Left forelimb (tissue), 1 donor: Measurements from ENCODE around the gene JPH4.

Experiments
- DNase-seq: peaks from one replicate; pipeline ENCODE4 v3.0.0-alpha.2; 2018; ENCODE audit warnings: low spot score

Gene JPH4

DNA sequence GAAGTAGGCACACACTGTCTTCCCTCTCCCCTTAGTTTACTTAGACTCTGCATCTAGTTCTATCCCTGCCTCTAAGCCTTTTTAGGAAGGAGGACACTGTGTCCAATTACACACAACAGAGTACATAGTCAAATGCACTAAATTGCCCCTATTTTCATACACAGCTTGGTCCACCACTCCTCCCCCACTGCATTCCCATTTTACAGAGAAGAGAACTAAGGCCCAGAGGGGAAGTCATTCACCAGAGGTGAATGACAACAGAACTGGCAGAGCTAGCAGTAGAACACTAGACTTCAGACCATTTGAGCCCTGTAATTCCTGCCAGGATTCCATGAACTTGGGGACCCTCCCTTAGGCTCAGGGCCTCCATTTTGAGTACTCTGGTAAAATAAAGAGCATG, 1.1 kb upstream of the JPH4 start:
- DNase-seq = no peak

DNA sequence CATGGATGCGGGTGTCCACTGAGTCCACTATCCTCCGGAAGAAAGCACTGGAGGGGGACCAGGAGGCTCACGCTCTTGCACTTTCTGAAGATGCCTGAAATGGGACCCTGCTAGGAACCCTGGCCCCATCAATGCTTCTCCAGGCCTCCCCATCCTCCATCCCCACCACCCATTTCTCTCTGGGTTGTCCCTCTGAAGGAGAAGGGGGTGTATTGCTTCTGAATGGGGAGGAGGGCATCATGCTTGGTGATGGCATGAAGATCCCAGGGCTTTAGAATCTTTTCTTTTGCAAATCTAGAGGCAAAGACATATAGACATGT, 681 bp upstream of the JPH4 start:
- DNase-seq = no peak

DNA sequence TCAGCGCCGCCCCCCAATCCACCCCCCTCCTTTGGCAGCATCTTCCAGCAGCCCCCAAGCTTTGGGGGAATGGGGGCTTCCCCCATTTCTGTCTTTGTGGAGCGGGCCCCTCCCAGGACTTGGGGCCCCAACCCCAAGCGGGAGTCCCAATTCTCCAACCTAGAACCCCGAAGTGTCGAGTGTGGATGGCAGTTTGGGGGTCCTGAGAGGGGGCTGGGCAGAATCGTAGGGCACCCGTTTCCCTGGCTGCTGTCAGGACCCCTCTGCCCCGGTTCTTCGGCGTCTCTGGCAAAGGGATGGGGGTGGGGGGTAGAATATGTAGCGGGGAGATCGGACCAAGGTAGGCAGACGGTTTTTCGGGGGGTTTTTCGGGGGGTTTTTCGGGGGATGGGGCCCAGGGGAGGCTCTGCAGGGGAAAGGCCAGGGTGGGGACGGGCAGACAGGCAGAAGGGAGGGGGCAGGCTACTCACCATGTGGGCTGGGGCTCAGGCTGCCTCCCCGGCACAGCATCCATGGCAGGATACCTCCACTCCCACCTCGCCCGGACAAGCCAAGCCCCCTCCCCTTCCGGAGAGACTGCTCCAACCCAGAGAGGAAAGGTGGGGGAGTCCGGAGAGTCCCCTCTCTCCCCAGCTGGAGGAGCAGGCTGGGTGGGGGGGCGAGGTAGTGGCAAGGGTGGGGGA, 739 bp downstream of the JPH4 start:
- DNase-seq = no peak

DNA sequence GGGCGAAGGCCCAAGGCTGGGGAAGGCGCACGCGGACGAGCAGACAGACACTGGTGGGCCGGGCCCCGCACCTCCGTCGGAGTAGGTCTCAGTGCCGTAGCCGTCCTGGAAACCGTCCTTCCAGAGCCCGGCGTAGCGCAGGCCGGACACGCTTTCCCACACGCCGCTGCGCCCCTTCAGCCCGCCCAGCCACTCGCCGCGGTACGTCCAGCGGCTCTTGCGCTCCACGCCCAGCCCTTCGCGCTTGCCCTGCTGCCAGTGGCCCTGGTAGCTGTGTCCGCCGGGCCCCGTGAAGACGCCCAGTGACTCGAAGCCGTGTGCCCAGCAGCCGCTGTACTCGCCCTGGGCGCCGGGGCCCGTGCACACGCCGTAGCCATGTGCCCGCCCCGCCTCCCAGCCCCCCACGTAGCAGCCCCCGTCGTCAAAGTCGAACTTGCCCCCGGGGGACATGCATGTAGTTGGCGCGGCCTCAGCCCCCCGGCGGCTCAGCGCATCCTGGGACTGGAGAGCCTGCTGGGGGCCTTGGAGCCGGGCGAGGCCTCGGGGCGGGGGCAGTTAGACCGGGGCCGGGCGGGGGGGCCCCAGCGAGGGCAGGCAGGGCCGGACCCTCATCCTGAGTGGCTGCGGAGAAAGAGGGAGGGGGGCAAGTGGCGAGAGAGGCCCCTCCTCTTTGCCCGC, 1.4 kb downstream of the JPH4 start:
- DNase-seq = no peak

DNA sequence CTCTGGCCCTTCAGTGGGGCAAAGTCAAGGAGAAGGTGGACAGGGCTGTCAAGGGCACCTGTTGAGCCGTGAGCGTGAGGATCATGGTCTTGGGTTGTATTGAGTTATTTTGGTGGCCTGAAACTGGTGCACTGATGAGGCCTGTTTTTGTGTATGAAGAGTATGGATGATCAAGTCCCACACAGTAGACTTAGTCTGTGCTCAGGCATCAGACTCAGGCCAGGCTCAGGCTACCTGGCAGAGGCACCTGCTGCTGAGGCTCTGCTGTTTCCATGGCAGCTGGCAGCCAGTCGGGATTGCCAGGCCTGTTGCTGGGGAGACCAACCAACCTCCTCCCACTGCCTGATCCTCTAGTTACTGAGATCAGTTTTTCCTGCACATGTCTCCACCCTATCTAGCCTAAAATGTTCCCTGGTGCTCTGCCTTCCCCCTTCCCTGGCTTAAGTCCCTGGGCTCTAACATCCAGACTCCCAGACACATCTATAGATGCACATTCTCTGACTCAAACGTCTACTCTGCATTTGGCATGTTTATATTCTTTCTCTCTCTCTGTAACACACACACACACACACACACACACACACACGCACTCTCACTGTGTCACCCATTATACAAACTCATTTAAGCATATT, 5.1 kb downstream of the JPH4 start:
- DNase-seq = peak; percentile 31

DNA sequence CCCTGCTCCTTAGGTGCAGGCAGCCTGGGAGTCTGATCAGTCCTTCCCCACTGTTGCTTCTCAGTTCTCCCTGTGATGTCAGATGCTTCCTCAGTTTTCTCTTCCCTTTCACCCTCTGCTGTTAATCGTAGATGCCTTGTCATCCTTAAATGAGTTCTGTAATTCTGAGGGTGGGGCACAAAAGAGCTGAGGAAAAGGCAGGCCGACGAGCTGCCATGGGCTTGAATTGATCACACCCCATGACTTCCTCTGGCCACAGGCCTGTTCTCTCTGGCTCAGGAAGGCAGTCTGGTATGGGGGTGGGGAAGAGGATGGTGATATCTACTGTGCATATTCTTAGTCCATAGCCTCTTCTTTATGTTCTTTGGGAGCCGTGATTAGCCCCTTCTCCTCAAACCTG, 5.8 kb downstream of the JPH4 start:
- DNase-seq = peak; percentile 46

DNA sequence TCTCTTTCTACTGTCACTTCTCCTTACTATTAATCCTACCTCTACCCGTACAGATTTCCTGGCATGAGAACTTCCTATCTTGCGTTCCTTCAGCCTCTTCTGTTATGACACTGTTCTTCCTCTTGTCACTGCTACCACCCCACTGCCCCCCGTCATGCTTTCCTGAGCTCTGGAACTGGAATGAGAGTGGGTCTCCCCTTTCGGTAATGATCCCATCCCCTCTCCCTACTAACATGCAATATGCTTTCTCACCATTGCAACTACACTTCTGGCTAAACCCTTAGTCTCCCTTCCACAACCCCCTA, 6.1 kb downstream of the JPH4 start:
- peak; percentile 23 for DNase-seq

DNA sequence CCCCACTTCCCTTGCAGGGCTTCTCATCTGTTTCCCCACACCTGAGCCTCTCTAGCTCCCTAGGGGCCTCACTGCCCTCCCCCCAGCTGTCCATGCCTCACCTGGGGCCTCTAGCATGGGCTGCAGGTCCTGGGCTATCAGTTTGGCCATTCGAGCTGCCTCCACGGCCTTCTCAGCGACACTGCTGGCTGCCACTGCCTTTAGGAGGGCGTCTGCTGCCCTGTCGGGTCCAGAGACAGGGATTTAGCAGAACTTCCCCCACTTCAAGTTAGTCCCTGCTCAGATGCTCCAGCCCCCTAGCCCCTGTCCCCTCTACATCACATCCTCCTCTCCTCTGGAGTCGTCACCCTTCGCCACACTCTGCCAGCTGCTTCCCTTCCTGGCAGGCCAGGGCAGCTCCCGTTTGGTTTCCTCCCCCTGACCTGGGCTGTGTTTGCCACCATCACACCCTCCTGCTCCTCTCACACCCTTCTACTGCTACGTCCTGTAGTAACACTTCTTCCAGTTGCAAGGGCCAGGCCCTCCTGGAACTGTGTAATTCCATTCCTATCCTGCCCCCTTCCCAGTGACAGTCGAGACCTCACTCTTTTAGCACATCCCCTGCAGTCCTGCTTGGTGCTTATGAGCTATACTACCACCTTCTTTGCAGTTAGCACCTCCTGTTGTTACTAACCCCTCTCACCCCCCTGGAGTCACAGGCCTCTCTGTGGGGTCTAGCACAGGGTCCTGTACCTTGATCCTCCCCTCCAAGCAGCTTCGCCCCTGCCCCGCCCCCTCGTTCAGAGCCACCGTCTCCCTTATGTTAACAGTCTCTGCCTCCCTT, 6.7 kb downstream of the JPH4 start:
- DNase-seq = peak; percentile 59

DNA sequence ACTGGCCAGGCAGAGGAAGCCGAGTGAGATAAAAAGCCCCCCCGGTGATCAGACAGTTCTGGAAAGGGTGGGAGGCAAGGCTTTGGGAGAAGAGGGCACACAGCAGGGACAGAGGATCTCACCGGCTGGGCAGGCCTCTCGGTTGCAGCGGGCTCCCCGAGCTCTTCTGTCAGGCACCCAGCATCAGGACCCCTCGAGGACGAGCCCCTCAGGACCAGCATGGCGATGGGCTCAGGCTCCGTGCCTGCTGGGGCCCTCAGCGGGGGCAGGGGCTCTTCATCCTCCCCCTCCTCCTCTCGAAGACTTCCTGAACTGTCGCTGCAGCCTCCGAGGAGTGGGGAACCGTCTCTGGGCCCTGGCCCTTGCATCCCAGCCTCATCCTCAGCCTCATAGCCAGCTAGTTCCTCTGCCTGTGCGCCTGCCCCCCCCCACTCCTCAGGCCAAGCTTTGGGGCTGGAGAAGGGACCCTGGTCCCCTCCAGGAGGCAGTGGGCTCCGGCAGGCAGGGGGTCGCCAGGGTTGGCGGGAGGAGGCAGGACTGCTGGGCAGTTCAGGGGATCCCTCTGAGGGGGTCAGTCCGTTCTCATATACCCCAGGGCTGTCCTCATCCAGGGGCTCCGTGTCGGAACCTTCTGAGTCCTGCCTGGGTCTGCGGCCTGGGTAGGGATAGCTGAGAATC, 7.6 kb downstream of the JPH4 start:
- DNase-seq = peak; percentile 60

DNA sequence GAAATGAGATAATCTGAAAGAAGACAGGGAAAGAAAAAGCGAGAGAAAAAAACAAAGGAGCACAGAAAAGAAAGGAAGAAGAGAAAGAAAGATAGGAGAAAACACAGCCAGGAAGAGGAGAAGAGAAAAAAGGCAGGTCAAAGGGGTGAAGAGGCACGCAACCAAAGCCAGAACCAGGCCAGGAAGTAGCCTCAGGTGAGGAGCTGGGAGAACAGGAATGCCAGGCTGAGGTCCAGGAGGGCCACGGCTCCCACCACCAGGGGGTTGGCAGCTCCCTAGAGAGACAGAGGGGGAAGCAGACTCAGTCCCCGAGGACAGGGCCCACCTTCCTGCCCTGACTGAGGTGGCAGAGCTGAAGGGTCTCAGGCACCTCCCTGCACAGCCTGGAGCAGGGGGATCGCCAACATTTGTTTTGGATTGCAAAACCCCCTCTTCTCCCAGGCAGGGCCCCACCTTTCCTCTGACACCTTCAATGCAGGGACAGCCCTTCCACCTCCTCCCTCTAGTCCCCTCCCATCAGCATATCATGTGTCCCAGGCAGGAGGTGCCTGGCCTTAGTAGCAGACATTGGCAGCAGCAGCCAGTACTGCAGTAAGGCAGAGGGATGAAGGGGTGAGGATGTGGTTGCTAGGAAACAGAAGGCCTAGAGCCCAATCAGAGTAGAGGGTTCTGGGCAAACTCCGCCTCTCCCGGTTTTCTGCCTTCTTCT, 9.0 kb downstream of the JPH4 start:
- no peak for DNase-seq

DNA sequence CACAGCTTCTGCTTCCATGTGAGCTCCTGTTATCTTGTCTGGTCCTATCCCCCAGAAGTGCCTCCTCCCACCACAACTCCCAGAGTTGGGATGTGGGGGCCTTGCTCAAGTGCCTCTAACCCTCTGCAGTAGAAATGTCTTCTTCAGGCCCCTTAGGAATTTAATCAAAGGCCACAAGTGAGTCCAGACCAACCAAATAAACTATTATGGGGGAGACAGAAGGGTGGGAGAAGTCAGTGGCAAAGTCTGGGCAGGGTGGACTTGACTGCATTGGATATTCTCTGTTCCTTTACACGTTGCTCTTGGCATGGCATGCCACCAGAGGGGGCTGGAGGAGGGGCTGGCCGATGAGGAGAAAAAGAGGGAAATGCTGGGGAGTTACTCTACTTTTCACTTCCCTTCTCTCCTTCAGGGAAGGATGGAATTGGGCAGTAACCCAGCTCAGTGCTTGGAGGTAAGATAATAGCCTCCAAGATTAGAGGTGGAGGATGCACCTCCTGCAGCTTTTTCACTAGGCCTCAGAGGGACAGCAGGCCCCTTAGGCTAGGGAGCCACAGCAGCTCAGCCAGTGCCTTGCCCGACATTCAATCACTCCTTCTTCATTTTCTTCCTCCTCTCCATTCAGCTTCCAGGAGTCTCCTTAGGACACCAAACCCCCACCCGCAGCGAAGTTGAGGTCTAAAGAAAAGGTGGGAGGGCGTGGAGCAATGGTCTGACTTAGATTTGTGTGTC, 9.8 kb downstream of the JPH4 start:
- DNase-seq = no peak

DNA sequence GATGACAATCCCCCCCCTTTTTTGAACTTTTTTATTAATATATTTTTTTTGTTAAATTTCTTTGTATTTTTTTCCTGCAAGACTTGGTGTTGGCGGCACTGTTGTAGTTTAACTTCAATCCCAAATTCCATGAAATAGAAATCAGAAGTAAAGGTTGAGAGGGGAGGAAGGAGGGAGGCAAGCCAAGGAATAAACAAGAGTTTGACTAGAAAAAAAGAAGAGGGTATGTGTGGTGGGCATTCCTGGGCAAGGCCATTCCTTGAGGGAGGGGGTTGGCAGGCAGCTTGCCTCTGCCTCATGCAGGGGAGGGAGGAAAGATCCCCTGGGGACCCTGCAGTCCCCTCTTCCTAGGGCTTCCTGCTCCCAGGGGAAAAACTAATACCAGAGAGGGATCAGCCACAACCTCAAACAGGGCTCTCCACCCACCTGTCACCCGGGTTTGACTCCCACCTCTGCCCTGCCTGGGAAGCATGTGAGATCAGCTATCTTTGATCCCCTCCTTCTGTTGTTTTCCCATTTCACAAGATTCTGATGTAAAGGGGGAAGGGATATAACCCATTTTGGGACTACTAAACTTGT, 10.5 kb downstream of the JPH4 start:
- DNase-seq = no peak

DNA sequence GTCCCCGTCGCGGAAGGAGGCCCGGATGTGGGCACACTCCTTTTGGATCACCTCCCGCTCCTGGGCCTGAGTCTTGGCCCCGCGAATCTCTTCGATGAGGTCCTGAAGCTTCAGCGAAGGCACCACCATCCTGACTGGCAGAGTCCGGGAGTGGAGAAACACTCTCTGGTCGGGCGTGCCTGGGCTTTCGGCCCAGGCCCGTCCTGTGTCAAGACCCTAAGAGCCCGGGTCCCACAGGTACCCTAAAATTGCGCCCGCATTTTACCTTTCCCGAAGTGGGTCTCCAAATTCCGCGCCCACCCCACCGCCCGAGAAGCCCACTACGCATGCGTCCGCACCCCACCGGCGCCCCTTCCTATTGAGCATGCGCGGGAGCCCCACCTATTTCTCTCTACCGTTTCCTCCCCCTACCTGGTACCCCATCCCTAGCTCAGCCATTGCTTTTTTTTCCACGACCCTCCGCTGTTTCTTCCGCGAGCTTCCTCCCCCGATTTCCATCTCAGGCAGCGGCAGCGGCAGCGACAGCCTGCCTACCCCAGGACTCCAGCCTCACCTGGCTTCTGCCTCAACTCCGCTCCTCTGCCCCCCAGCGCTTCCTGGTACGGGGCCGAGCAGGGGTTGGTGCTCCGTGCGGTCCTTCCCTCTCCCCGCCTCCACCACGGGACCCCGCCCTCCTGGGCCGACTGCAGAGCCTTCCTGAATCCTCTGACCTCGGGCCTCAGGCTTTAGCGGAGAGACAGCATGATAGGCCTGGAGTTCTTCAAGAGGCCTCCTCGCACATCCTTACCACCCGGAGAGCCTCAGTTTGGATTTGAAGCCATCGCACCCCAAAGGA, 11.2 kb downstream of the JPH4 start, which contains the start of gene AP1G2:
Gene AP1G2, minus strand, starts transcription at position 606 of the 835 bp plus-strand sequence. Its CDS starts 477 bp downstream, at position 129.
- DNase-seq = peak; percentile 86

DNA sequence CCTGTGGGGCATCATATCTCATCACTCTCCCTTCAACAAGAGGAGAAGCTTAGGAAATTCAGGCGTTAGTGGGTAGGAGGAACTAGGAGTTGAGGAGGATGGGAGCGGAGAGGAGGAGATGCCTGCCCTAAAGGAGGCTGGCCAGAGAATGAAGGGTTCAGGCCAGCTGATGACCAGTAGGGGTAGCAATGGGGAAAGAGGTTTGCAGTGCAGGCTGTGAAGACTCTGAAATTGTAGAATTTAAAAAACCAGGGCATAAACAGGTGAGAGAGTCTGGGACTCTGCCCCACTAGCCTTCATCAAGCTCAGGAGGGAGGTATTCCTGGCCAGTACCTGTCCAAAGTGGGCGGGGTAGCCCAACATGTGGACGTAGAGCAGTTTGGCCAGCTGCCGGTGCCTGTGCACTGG, 11.8 kb downstream of the JPH4 start:
- DNase-seq = no peak

DNA sequence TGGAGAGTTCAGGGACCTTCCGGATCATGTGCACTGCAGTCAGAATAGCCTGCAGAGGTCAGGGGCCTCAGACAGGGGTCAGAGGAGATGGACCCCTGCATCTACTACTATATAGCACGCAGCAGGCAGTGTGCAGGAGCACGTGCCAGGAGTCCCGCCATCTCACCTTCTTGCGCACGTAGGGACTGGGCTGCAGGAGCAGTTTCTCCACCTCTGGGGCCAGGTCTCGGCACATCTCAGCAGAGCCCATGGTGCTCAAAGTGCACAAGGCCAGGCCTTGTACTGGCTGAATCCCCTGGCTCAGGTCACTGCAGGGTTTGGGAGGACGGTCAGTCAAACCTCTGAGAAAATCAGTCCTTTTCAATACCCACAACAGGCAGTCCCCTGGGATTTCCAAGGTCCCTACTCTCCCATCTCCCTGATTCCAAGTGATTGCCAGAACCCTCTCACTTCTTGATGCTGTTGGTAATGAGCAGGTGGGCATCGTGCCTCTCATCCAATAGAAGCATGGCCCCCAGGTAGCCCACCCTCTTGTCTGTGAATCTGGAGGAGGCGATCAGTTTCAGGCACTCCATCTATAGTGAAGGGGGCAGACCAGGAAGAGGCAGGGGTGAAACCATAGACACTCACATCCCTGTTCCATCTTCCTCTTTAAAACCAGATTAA, 12.3 kb downstream of the JPH4 start:
- DNase-seq = no peak

DNA sequence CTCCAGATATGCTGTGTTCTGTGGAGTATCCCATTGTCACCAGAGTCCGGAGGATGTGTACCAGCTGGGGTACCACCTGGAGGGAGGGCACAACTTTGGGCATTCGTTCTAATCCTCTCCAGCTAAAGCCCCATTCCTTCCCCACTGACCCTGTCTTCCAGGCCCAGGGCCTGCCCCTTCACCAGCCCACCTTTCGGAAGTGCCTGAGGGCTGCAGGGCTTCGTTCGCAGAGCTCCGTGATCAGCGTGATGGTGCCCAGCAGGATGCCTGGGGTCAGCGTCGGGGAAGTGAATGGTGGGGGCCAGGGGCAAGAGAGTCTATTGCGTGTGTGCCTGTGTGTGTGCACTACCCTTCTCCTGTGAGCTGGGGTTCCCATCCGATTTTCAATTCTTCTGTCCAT, 13.0 kb downstream of the JPH4 start:
- DNase-seq = no peak

DNA sequence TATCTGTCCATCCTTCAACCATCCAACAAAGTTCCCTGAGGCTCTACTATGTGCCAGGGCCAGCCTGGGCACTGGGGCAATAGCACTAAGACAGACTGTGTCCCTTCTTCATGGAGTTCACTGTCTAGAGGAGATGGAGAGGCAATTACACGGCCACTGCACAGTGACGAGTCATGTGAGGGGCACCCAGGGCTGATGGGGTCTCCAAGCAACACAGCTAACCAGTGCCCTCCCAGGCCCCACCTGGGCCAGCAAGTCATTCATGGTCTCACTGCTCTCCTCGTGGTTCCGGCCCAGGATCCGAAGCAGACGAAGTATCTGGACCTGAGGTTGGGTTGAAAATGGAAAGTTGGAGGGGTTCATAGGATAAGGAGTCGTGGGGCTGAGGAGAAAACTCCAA, 13.7 kb downstream of the JPH4 start:
- no peak for DNase-seq

DNA sequence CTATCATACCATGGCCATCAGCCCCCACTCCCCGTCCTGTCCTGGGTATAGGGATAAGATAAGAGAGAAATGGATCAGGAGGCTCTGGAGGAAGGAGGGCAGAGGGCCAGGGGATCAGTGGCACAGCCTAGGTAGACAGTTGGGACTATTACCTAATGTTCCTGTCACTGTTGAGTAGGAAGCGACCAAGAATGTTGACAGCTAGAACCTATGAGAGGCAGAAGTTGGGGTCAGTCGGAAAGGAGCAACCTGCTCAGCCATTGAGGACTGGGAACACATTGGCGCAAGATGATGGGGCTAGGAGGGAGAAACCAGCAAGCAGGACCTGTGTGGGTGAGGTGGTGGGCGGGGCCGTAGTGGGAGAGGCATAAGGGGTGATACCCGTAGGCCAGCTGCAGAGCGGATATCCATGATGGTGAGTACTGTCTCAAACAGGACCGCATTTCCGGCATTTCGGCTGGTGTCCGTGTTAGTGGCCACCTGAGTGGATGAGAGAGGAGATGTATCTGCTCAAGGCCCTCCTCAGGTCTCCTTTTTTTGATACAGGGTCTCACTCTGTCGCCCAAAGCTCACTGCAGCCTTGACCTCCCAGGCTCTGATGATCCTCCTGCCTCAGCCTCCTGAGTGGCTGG, 14.3 kb downstream of the JPH4 start:
- DNase-seq = no peak
